PFSK-1 (cell line): Measurements from ENCODE around the gene NUTF2.

Experiments used
- FOXP2 ChIP-seq: optimal IDR thresholded peaks from 2 replicates; pipeline ENCODE3; 2011; ENCODE audit warnings: borderline replicate concordance, control low read depth, inconsistent platforms; ENCODE audit not compliant: insufficient read depth; ENCODE audit errors: extremely low read length, extremely low read depth
- POLR2AphosphoS5 ChIP-seq: IDR thresholded peaks from 2 replicates; pipeline ENCODE4 v1.6.1; 2012; ENCODE audit warnings: low read depth, mild to moderate bottlenecking, control low read depth, low read length, moderate library complexity
- REST ChIP-seq, 2 experiments: IDR thresholded peaks; 2 replicates each; pipeline versions ENCODE4 v1.6.1 to v1.8.0; 2011 to 2012; ENCODE audit warnings: low read depth in 2 of 2, low read length in 2 of 2, control low read depth in 1 of 2, inconsistent platforms in 1 of 2, mild to moderate bottlenecking in 1 of 2, moderate library complexity in 1 of 2; ENCODE audit not compliant: insufficient read depth in 1 of 2
- SIN3A ChIP-seq: IDR thresholded peaks from 2 replicates; pipeline ENCODE4 v1.6.1; 2012; ENCODE audit warnings: mild to moderate bottlenecking, low read length, moderate library complexity, borderline replicate concordance; ENCODE audit not compliant: insufficient read depth
- TAF1 ChIP-seq: IDR thresholded peaks from 2 replicates; pipeline ENCODE4 v1.6.1; 2012; ENCODE audit warnings: low read length, control low read depth, borderline replicate concordance; ENCODE audit not compliant: insufficient read depth

The NUTF2 gene

DNA sequence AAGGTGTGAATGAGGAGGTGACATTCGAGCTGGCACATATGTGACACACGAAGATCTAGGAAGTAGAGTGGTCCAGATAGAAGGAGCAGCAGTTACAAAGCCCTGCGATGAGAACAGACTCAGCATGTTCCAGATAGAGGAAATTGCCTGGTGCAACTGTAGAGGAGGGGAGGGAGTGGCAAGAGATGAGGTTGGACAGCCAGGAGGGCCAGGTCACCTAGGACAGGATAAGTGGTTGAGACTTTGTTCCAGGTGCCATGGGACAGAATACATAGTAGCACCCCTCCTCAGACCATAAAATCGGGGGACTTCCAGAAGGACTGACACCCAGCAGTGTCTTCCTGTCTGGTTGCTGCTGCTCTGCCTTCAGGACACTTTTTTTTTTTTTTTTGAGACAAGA is 11.8 kb downstream of the NUTF2 start:
- no peak for TF ChIP-seq POLR2AphosphoS5
- no peak for TF ChIP-seq REST (IDR thresholded peaks at IDR 0.05; ENCODE audit: insufficient read depth in 1 of 2, low read depth in 2 of 2, low read length in 2 of 2)
- no peak for TF ChIP-seq TAF1
- TF ChIP-seq FOXP2 = no peak
- no peak for TF ChIP-seq SIN3A

DNA sequence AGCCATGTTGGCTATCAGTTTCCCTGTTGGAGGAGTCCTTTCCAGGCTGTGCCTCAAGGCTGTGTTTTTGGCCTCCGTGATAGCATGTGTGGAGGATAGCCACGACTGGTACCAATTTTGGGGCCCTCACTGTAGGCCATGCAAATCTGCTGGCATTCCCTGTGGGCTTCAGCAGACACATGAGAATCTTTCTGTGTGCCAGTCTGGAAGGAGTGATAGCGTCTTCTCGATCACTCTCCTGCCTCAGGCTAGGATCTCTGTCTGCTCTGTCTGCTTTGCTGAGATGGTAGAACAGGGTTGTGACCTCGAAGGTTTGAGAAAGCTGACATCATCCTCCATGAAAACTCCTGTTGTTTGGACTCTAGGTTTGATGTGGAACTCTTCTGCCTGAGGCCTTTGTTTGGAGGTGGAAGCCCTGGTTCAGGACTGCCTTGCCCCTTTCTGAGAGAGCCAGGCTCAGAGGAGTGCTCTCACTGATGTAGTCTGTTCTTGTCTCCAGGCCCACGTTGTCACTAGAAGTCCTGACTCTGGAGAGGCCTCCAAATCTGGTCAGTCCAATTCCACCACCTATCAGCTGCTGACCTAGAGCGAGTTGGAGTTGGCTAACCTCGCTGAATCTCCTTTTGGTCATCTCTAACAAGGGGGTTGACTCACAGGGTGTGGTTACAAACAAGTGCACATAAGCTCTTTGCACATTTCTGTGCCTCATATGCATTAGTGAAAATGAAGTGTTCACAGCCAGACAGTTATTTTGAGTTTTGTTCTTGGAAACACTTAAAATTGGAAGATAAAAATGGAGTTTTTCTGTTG is 14.1 kb downstream of the NUTF2 start:
- TF ChIP-seq TAF1 = no peak
- TF ChIP-seq REST (IDR thresholded peaks at IDR 0.05; ENCODE audit: insufficient read depth in 1 of 2, low read depth in 2 of 2, low read length in 2 of 2) = no peak
- TF ChIP-seq FOXP2 = no peak

GRCh38 chr16:67861877-67862276 is 15.1 kb downstream of the NUTF2 start:
- TF ChIP-seq TAF1 (no peak), REST (IDR thresholded peaks at IDR 0.05; ENCODE audit: insufficient read depth in 1 of 2, low read depth in 2 of 2, low read length in 2 of 2) (no peak), FOXP2 (no peak), POLR2AphosphoS5 (no peak), SIN3A (no peak)

DNA sequence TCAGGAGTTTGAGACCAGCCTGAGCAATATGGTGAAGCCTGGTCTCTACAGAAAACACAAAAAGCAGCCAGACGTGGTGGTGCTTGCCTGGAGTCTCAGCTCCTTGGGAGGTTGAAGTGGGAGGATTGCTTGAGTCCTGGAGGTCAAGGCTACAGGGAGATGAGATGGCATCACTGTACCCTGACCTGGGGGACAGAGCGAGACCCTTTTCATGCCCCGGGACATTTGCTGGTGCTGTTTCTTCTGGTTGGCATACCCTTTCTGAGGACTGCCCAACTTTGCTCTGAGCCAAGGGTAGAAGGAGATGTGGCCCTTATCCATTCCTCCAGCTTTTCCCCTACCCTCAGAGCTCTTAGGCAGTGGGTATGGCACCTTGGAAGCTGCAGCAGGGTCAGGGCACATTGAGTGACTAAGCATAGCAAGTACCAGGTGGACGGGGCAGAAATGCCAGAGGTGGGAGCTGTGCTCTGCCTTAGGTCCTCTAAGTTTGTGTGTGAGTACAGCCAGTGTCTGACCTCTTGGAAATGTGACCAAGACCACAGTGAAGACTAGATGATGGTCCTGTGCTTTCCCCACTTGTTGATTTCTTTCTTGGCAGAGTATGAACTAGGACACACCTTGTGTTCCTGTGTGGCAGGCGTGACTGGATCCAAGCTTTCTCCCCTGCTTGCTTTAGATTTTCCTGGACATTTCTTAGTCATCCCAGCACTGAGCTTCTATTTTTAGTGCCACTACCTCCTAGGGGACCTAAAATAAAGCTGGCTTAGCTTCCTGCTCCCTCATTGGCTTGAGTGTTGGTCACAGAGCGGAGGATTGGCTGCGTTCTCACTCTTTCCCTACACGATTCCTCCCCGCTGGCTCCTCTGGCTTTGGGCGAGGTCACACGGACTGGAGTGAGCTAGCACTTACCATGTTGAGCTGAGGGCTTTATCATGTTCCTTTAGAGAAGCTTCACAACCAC is 16.2 kb downstream of the NUTF2 start:
- TF ChIP-seq FOXP2 (no peak), POLR2AphosphoS5 (no peak), REST (IDR thresholded peaks at IDR 0.05; ENCODE audit: insufficient read depth in 1 of 2, low read depth in 2 of 2, low read length in 2 of 2) (no peak), SIN3A (no peak), TAF1 (no peak)
